K562 (cell line): ENCODE measurements around the gene ETV7. TPM values are rescaled to one million over a fixed set of nuclear protein-coding genes. Genes with fewer than 3 reads are reported as not detected.

Source experiments
- BRF1 ChIP-seq: IDR thresholded peaks from 3 replicates; pipeline ENCODE4 v1.6.1; 2011; ENCODE audit warnings: borderline replicate concordance, mild to moderate bottlenecking; ENCODE audit not compliant: insufficient read length; ENCODE audit errors: extremely low read depth
- CAMTA2 ChIP-seq: fragments of 250-450 bp; sonication (Bioruptor Pico); conservative IDR thresholded peaks from 2 replicates; pipeline ENCODE4 v1.5.1; 2022
- HDAC1 ChIP-seq, 2 experiments: fragments of 450-650 bp; IDR thresholded peaks; 2 replicates each; pipeline ENCODE4 v1.6.1; 2016 to 2017; ENCODE audit warnings: inconsistent platforms in 1 of 2, mild to moderate bottlenecking in 1 of 2, moderate library complexity in 1 of 2
- HDAC6 ChIP-seq: IDR thresholded peaks from 2 replicates; pipeline ENCODE4 v1.6.1; 2012; ENCODE audit warnings: low read depth, mild to moderate bottlenecking, control low read depth, inconsistent platforms, low read length, moderate library complexity
- HLTF ChIP-seq: fragments of 450-650 bp; IDR thresholded peaks from 2 replicates; pipeline ENCODE4 v1.6.1; 2016
- OTX1 ChIP-seq: fragments of 450-650 bp; formaldehyde crosslinking; IDR thresholded peaks from 2 replicates; pipeline ENCODE4 v1.4.0; 2022; ENCODE audit warnings: mild to moderate bottlenecking
- POLR2A ChIP-seq: fragments of 450-650 bp; conservative IDR thresholded peaks from 2 replicates; pipeline ENCODE4 v1.6.1; 2016
- SMAD1 ChIP-seq: fragments of 150-350 bp; IDR thresholded peaks from 2 replicates; pipeline ENCODE4 v1.6.1; 2014; ENCODE audit warnings: low read length, low read depth; ENCODE audit not compliant: partially characterized antibody
- SMAD2 ChIP-seq: fragments of 150-350 bp; IDR thresholded peaks from 2 replicates; pipeline ENCODE4 v1.6.1; 2014; ENCODE audit warnings: low read depth, mild to moderate bottlenecking, low read length
- TOE1 ChIP-seq, 2 experiments: fragments of 450-650 bp in 1 of 2; sonication (generic) in 1 of 2; formaldehyde crosslinking in 1 of 2; IDR thresholded peaks; 2 replicates each; pipeline versions ENCODE4 v1.7.1 to v1.8.0; 2016 to 2022; ENCODE audit warnings: borderline replicate concordance in 2 of 2, mild to moderate bottlenecking in 2 of 2, antibody characterized with exemption in 1 of 2, inconsistent platforms in 1 of 2, low read depth in 1 of 2, missing genetic modification reagents in 1 of 2, moderate library complexity in 1 of 2
- ZC3H11A ChIP-seq: IDR thresholded peaks from 2 replicates; pipeline ENCODE4 v1.6.1; 2012; ENCODE audit warnings: low read depth, low read length, improper control_type of control experiment
- ZC3H4 ChIP-seq: sonication (generic); formaldehyde crosslinking; IDR thresholded peaks from 2 replicates; pipeline ENCODE4 v1.9.0; 2021; ENCODE audit warnings: missing genetic modification reagents, borderline replicate concordance
- ZNF197 ChIP-seq: fragments of 200-800 bp; sonication (Bioruptor generic); IDR thresholded peaks from 2 replicates; pipeline ENCODE4 v1.6.1; 2016; ENCODE audit warnings: low read depth, missing genetic modification characterization, missing compliant biosample characterization
- ZNF695 ChIP-seq: fragments of 450-650 bp; formaldehyde crosslinking; IDR thresholded peaks from 2 replicates; pipeline ENCODE4 v1.4.0; 2020; ENCODE audit warnings: mild to moderate bottlenecking, moderate library complexity
- polyA plus RNA-seq, 8 experiments: library from polyadenylated mRNA; depleted of rRNA in 4 of 8; stranded (reverse) in 5 of 8; unstranded in 3 of 8; fragments of >200 nt; fragmentation: Nextera tagmentation in 2 of 8; fragmentation: Illumina TruSeq in 1 of 8; extraction: Ambion mirVana in 2 of 8; extraction: Trizol in 1 of 8; gene quantifications; 2 replicates each; pipeline versions ENCODE4 v1.2.1 to v1.2.3, GENCODE V29; 2011 to 2014; ENCODE audit warnings: inconsistent platforms in 1 of 8, missing spikeins in 1 of 8
- total RNA-seq, 7 experiments: library from RNA; depleted of rRNA in 6 of 7; stranded (reverse); fragments of >200 nt in 6 of 7; fragmentation: Illumina TruSeq in 2 of 7; extraction: Trizol in 2 of 7; gene quantifications; 2 replicates each; pipeline versions ENCODE4 v1.2.1 to v1.2.3, GENCODE V29; 2011 to 2021; ENCODE audit warnings: low replicate concordance in 1 of 7
- TF ChIP-seq, protein P1 (sequence below), 2 experiments: fragments of 450-650 bp in 1 of 2; sonication (generic) in 1 of 2; formaldehyde crosslinking; conservative IDR thresholded peaks; 2 replicates each; pipeline versions ENCODE4 v1.4.0 to v1.8.1; 2020 to 2022; ENCODE audit warnings: mild to moderate bottlenecking in 1 of 2, missing genetic modification reagents in 1 of 2
- TF ChIP-seq, protein P2 (sequence below), 2 experiments: fragments of 150-350 bp in 1 of 2; IDR thresholded peaks; 2 replicates each; pipeline ENCODE4 v1.6.1; 2012 to 2016; ENCODE audit warnings: low read depth in 2 of 2, low read length in 2 of 2, mild to moderate bottlenecking in 1 of 2, moderate library complexity in 1 of 2
- TF ChIP-seq, protein P3 (sequence below): fragments of 450-650 bp; formaldehyde crosslinking; IDR thresholded peaks from 2 replicates; pipeline ENCODE4 v1.4.0; 2020; ENCODE audit warnings: mild to moderate bottlenecking, moderate library complexity
- TF ChIP-seq, protein P4 (sequence below): fragments of 450-650 bp; formaldehyde crosslinking; conservative IDR thresholded peaks from 2 replicates; pipeline ENCODE4 v1.4.0; 2022; ENCODE audit warnings: mild to moderate bottlenecking, missing genetic modification characterization

The ETV7 gene
- total and polyA plus RNA-seq, 9 of the 15 experiments (the other 6 are each of a cell fraction or from before 2014, with no cell fraction given) = 0.07 to 0.22 (median 0.14) TPM; not detected in 3

DNA sequence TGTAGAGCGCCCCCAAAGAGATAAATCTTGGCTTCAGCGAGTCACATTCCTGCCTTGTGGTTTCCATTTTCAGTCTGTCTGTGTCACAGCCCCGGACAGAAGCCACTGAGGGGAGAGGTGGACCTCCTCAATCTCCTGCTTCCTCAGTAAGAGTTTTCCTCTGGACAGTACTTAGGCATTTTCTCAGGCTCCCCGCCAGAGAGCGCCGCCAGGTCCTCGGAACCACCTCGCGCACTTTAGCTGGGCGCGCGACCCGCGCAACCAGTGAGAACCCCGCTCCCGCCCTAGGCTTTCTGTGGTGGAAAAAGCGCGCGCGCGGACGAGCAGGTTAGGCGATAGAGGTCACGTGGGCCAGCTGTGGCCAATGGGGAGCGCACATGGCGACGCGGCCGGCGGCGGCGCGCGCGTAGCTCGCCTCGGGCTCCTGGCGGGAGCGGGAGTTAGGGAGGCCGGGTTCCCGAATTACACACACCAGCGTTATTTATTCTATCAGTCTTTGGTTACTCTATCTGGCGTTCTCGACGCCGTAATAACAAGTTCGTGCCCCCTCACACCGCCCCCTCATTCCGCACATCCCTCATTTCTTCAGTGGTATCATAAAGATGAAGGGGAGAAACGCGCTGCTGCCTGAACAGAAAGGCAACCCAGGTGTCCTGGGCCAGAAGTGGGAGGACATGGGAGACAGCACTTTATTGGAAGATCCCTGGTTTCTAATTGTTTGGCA, 35.8 kb upstream of the ETV7 start (continued):
- TF ChIP-seq, protein P1, sequence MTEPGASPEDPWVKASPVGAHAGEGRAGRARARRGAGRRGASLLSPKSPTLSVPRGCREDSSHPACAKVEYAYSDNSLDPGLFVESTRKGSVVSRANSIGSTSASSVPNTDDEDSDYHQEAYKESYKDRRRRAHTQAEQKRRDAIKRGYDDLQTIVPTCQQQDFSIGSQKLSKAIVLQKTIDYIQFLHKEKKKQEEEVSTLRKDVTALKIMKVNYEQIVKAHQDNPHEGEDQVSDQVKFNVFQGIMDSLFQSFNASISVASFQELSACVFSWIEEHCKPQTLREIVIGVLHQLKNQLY (CRISPR knock-in tag; conservative IDR thresholded peaks at IDR 0.05) = no peak
- TF ChIP-seq ZC3H4 (CRISPR knock-in tag) (no peak), POLR2A (peak; percentile 90), HLTF (no peak), HDAC6 (no peak), OTX1 (no peak), ZC3H11A (no peak), HDAC1 (IDR thresholded peaks at IDR 0.05) (no peak), BRF1 (no peak), SMAD2 (no peak), ZNF695 (CRISPR knock-in tag) (no peak), ZNF197 (CRISPR knock-in tag) (peak; percentile 95), TOE1 (IDR thresholded peaks at IDR 0.05; ENCODE audit: borderline replicate concordance) (peak; percentile 98), TOE1 (CRISPR knock-in tag; IDR thresholded peaks at IDR 0.05; ENCODE audit: borderline replicate concordance, low read depth) (peak; percentile 17; the same call in 1 of the 2 replicates), CAMTA2 (CRISPR knock-in tag) (no peak), SMAD1 (no peak)
- TF ChIP-seq, protein P2, sequence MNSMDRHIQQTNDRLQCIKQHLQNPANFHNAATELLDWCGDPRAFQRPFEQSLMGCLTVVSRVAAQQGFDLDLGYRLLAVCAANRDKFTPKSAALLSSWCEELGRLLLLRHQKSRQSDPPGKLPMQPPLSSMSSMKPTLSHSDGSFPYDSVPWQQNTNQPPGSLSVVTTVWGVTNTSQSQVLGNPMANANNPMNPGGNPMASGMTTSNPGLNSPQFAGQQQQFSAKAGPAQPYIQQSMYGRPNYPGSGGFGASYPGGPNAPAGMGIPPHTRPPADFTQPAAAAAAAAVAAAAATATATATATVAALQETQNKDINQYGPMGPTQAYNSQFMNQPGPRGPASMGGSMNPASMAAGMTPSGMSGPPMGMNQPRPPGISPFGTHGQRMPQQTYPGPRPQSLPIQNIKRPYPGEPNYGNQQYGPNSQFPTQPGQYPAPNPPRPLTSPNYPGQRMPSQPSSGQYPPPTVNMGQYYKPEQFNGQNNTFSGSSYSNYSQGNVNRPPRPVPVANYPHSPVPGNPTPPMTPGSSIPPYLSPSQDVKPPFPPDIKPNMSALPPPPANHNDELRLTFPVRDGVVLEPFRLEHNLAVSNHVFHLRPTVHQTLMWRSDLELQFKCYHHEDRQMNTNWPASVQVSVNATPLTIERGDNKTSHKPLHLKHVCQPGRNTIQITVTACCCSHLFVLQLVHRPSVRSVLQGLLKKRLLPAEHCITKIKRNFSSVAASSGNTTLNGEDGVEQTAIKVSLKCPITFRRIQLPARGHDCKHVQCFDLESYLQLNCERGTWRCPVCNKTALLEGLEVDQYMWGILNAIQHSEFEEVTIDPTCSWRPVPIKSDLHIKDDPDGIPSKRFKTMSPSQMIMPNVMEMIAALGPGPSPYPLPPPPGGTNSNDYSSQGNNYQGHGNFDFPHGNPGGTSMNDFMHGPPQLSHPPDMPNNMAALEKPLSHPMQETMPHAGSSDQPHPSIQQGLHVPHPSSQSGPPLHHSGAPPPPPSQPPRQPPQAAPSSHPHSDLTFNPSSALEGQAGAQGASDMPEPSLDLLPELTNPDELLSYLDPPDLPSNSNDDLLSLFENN (IDR thresholded peaks at IDR 0.05; ENCODE audit: low read depth in 2 of 2, low read length in 2 of 2) = 0 out of 4 replicates have a peak, but pooled peaks of 1 of the 2 experiments have one; percentile 24
- TF ChIP-seq, protein P3, sequence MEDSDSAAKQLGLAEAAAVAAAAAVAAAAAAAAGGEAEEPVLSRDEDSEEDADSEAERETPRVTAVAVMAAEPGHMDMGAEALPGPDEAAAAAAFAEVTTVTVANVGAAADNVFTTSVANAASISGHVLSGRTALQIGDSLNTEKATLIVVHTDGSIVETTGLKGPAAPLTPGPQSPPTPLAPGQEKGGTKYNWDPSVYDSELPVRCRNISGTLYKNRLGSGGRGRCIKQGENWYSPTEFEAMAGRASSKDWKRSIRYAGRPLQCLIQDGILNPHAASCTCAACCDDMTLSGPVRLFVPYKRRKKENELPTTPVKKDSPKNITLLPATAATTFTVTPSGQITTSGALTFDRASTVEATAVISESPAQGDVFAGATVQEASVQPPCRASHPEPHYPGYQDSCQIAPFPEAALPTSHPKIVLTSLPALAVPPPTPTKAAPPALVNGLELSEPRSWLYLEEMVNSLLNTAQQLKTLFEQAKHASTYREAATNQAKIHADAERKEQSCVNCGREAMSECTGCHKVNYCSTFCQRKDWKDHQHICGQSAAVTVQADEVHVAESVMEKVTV (CRISPR knock-in tag) = peak; percentile 76
- TF ChIP-seq, protein P4, sequence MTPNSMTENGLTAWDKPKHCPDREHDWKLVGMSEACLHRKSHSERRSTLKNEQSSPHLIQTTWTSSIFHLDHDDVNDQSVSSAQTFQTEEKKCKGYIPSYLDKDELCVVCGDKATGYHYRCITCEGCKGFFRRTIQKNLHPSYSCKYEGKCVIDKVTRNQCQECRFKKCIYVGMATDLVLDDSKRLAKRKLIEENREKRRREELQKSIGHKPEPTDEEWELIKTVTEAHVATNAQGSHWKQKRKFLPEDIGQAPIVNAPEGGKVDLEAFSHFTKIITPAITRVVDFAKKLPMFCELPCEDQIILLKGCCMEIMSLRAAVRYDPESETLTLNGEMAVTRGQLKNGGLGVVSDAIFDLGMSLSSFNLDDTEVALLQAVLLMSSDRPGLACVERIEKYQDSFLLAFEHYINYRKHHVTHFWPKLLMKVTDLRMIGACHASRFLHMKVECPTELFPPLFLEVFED (CRISPR knock-in tag) = no peak
